HepG2 (cell line): Measurements from ENCODE around the gene APLP1. TPM values are rescaled to one million over a fixed set of nuclear protein-coding genes. Genes with fewer than 3 reads are reported as not detected.

Experiments
- ARNT ChIP-seq: fragments of 450-650 bp; IDR thresholded peaks from 2 replicates; pipeline ENCODE4 v1.6.1; 2017
- CTCF ChIP-seq: sonication (generic); formaldehyde crosslinking; IDR thresholded peaks from 2 replicates; pipeline ENCODE4 v1.5.0; 2020; ENCODE audit warnings: mild to moderate bottlenecking, missing genetic modification reagents, moderate library complexity
- GPN1 ChIP-seq: sonication (generic); formaldehyde crosslinking; IDR thresholded peaks from 2 replicates; pipeline ENCODE4 v1.5.1; 2020; ENCODE audit warnings: missing genetic modification reagents, borderline replicate concordance
- HCFC1 ChIP-seq: fragments of 150-350 bp; IDR thresholded peaks from 2 replicates; pipeline ENCODE4 v1.6.1; 2014; ENCODE audit warnings: low read depth, low read length
- IRF9 ChIP-seq: sonication (generic); formaldehyde crosslinking; IDR thresholded peaks from 2 replicates; pipeline ENCODE4 v1.8.0; 2022; ENCODE audit warnings: missing genetic modification reagents, mild to moderate bottlenecking, borderline replicate concordance
- JUNB ChIP-seq: sonication (generic); formaldehyde crosslinking; IDR thresholded peaks from 2 replicates; pipeline ENCODE4 v1.8.0; 2022; ENCODE audit warnings: missing genetic modification reagents, mild to moderate bottlenecking, borderline replicate concordance
- MAZ ChIP-seq, 2 experiments: sonication (generic) in 1 of 2; formaldehyde crosslinking in 1 of 2; IDR thresholded peaks; 2 replicates each; pipeline versions ENCODE4 v1.5.0 to v1.6.1; 2012 to 2020; ENCODE audit warnings: low read depth in 2 of 2, mild to moderate bottlenecking in 2 of 2, borderline replicate concordance in 1 of 2, improper control_type of control experiment in 1 of 2, low read length in 1 of 2, missing genetic modification reagents in 1 of 2, moderate library complexity in 1 of 2
- NFAT5 ChIP-seq: sonication (generic); formaldehyde crosslinking; IDR thresholded peaks from 2 replicates; pipeline ENCODE4 v1.4.0; 2020; ENCODE audit warnings: missing genetic modification reagents
- SMARCC2 ChIP-seq: fragments of 450-650 bp; IDR thresholded peaks from 2 replicates; pipeline ENCODE4 v1.6.1; 2017; ENCODE audit warnings: antibody characterized with exemption, mild to moderate bottlenecking
- SNAI1 ChIP-seq: sonication (generic); formaldehyde crosslinking; IDR thresholded peaks from 2 replicates; pipeline ENCODE4 v1.5.0; 2020; ENCODE audit warnings: mild to moderate bottlenecking, missing genetic modification reagents, borderline replicate concordance
- SRF ChIP-seq: IDR thresholded peaks from 2 replicates; pipeline ENCODE4 v1.6.1; 2011; ENCODE audit warnings: mild to moderate bottlenecking, low read depth, low read length, moderate library complexity
- ZBTB7B ChIP-seq: sonication (generic); formaldehyde crosslinking; IDR thresholded peaks from 2 replicates; pipeline ENCODE4 v1.4.0; 2020; ENCODE audit warnings: missing genetic modification reagents
- ZNF333 ChIP-seq: sonication (generic); formaldehyde crosslinking; IDR thresholded peaks from 2 replicates; pipeline ENCODE4 v1.4.0; 2020; ENCODE audit warnings: mild to moderate bottlenecking, missing genetic modification reagents, borderline replicate concordance
- ZNF484 ChIP-seq: sonication (generic); formaldehyde crosslinking; IDR thresholded peaks from 2 replicates; pipeline ENCODE4 v1.5.1; 2020; ENCODE audit warnings: mild to moderate bottlenecking, low read depth, missing genetic modification reagents, borderline replicate concordance
- ZNF550 ChIP-seq: sonication (generic); formaldehyde crosslinking; IDR thresholded peaks from 2 replicates; pipeline ENCODE4 v1.4.0; 2020; ENCODE audit warnings: mild to moderate bottlenecking, missing genetic modification reagents, borderline replicate concordance
- ZNF567 ChIP-seq: sonication (generic); formaldehyde crosslinking; IDR thresholded peaks from 2 replicates; pipeline ENCODE4 v1.8.1; 2023; ENCODE audit warnings: mild to moderate bottlenecking, missing genetic modification reagents, borderline replicate concordance
- ZNF777 ChIP-seq: sonication (generic); formaldehyde crosslinking; IDR thresholded peaks from 2 replicates; pipeline ENCODE4 v1.4.0; 2020; ENCODE audit warnings: missing genetic modification reagents
- ZNF781 ChIP-seq: sonication (generic); formaldehyde crosslinking; IDR thresholded peaks from 2 replicates; pipeline ENCODE4 v1.5.1; 2020; ENCODE audit warnings: borderline replicate concordance, mild to moderate bottlenecking, missing genetic modification reagents; ENCODE audit errors: not compliant biosample characterization
- ZNF883 ChIP-seq: sonication (generic); formaldehyde crosslinking; IDR thresholded peaks from 2 replicates; pipeline ENCODE4 v1.5.1; 2020; ENCODE audit warnings: mild to moderate bottlenecking, missing genetic modification reagents; ENCODE audit errors: not compliant biosample characterization
- polyA plus RNA-seq, 8 experiments: library from polyadenylated mRNA; depleted of rRNA in 3 of 8; stranded (reverse) in 7 of 8; unstranded in 1 of 8; fragments of >200 nt; fragmentation: Illumina TruSeq in 4 of 8; extraction: Trizol in 4 of 8; gene quantifications; 2 replicates each; pipeline versions ENCODE4 v1.2.1 to v1.2.3, GENCODE V29; 2011 to 2016; ENCODE audit warnings: low read depth in 4 of 8, missing spikeins in 1 of 8, mixed read lengths in 1 of 8; ENCODE audit not compliant: insufficient read depth in 1 of 8
- total RNA-seq, 5 experiments: library from RNA; depleted of rRNA; stranded (reverse); fragments of >200 nt; fragmentation: Illumina TruSeq; extraction: Trizol; gene quantifications; 2 replicates each; pipeline ENCODE4 v1.2.3, GENCODE V29; 2016; ENCODE audit warnings: low read depth in 1 of 5

APLP1 gene
- total and polyA plus RNA-seq, 2 of the 13 experiments (the other 11 are each of a cell fraction or from before 2014, with no cell fraction given), result 2.0 to 2.9 TPM

GRCh38 chr19:35828692-35829301, 39.6 kb upstream of the APLP1 start (continued):
- peak; percentile 98 for TF ChIP-seq NFAT5
- peak; percentile 92 for TF ChIP-seq IRF9 (CRISPR knock-in tag)
- TF ChIP-seq ZNF777 (CRISPR knock-in tag), result no peak
- TF ChIP-seq MAZ (IDR thresholded peaks at IDR 0.05; ENCODE audit: borderline replicate concordance, low read depth, low read length), result no peak
- TF ChIP-seq MAZ (CRISPR knock-in tag; IDR thresholded peaks at IDR 0.05; ENCODE audit: low read depth), result 0 out of 2 replicates have a peak, but pooled peaks have one; percentile 54
- TF ChIP-seq ZNF883 (CRISPR knock-in tag), result peak; percentile 96
- no peak for TF ChIP-seq ARNT
- TF ChIP-seq CTCF (CRISPR knock-in tag), result no peak
- peak; percentile 54; the same call in 1 of the 2 replicates for TF ChIP-seq ZNF333 (CRISPR knock-in tag)
- peak; percentile 47; the same call in 1 of the 2 replicates for TF ChIP-seq SNAI1 (CRISPR knock-in tag)
- peak; percentile 63; the same call in 1 of the 2 replicates for TF ChIP-seq JUNB (CRISPR knock-in tag)
- no peak for TF ChIP-seq SRF
- no peak for TF ChIP-seq SMARCC2
- peak; percentile 77; the same call in 1 of the 2 replicates for TF ChIP-seq GPN1 (CRISPR knock-in tag)
- no peak for TF ChIP-seq HCFC1
- TF ChIP-seq ZNF550 (CRISPR knock-in tag), result no peak
- no peak; the same call in 1 of the 2 replicates for TF ChIP-seq ZNF484 (CRISPR knock-in tag)
- TF ChIP-seq ZNF781 (CRISPR knock-in tag), result peak; percentile 97
- peak; percentile 79 for TF ChIP-seq ZBTB7B (CRISPR knock-in tag)
- TF ChIP-seq ZNF567 (CRISPR knock-in tag), result peak; percentile 87; the same call in 1 of the 2 replicates
